Tibial artery (tissue), 4 donors: ENCODE results near the gene HES2.
"Not testable (repeated sequence)": the region's sequence is repeated elsewhere in the genome, so short reads cannot be mapped to it uniquely, and the experiment has no call there.

Experiments used
- DNase-seq, 2 donors: peaks; one replicate each; pipeline ENCODE4 v3.0.0-alpha.2; 2019
- H3K27ac ChIP-seq, 2 donors: fragments of 200-600 bp; sonication (generic) in 1 of 2; 1 replicate in 1 of 2; 2 replicates in 1 of 2; pipeline ENCODE4 v1.5.1; 2018 to 2019; ENCODE audit warnings: mild to moderate bottlenecking in 1 of 2
- H3K27me3 ChIP-seq, 2 donors: fragments of 200-600 bp; sonication (generic) in 1 of 2; one replicate each; pipeline versions ENCODE4 v1.5.1 to v1.6.0; 2016 to 2019
- H3K36me3 ChIP-seq, 3 donors: fragments of 200-600 bp; sonication (generic) in 2 of 3; one replicate each; pipeline ENCODE4 v1.5.1; 2016 to 2019; ENCODE audit warnings: mild to moderate bottlenecking in 2 of 3
- H3K4me1 ChIP-seq, 4 donors: fragments of 200-600 bp; sonication (generic) in 2 of 4; 1 replicate in 3 of 4; 2 replicates in 1 of 4; pipeline ENCODE4 v1.5.1; 2016 to 2019
- H3K4me3 ChIP-seq, 2 donors: fragments of 200-600 bp; sonication (generic) in 1 of 2; 1 replicate in 1 of 2; 2 replicates in 1 of 2; pipeline ENCODE4 v1.5.1; 2018 to 2019; ENCODE audit warnings: mild to moderate bottlenecking in 2 of 2
- H3K9me3 ChIP-seq, 3 donors: fragments of 200-600 bp; sonication (generic) in 1 of 3; one replicate each; pipeline ENCODE4 v1.5.1; 2016 to 2019
- CTCF ChIP-seq, 2 experiments: fragments of 200-600 bp in 1 of 2; fragments of 450-650 bp in 1 of 2; IDR thresholded peaks; one replicate each; pipeline ENCODE4 v1.5.1; 2017 to 2019; ENCODE audit warnings: antibody characterized with exemption in 2 of 2, mild to moderate bottlenecking in 1 of 2, moderate library complexity in 1 of 2
- intact Hi-C: fragments of 100-400 bp; cut with DNase I; formaldehyde crosslinking; loops from one replicate; pipeline ENCODE4 v1.15.0; 2023; ENCODE audit warnings: low total_unique reads

Gene HES2

GRCh38 chr1:6363085-6363884 is 56.4 kb downstream of the HES2 start:
- DNase-seq = peak in 1 of 2 donors; percentile 52
- H3K4me3 ChIP-seq, H3K36me3 ChIP-seq, H3K27ac ChIP-seq, H3K27me3 ChIP-seq, H3K9me3 ChIP-seq: not testable (repeated sequence)
- H3K4me1 ChIP-seq = peaks cover 0 to 29% (median 19%) of the 10 kb centered on the region in 4 donors
- peak; percentile 81 to 85 for TF ChIP-seq CTCF (IDR thresholded peaks at IDR 0.05)
- intact Hi-C loops = loop anchor here (2.0 kb wide), 1 partner anchor 42 kb away; no protein-coding TSS in a partner anchor
